Right cardiac atrium (tissue), 5 donors: ENCODE measurements around the gene ACOXL. TPM values are rescaled to one million over a fixed set of nuclear protein-coding genes. Genes with fewer than 3 reads are reported as not detected.

Experiments
- ATAC-seq, 2 donors: fragments of 200-7000 bp; cut with Tn5 transposase; one replicate each; pipeline versions ENCODE4 v1.8.0 to v1.9.1; 2020; ENCODE audit warnings: moderate library complexity in 2 of 2, mild to moderate bottlenecking in 1 of 2
- DNase-seq, 3 donors: peaks; one replicate each; pipeline ENCODE4 v3.0.0-alpha.2; 2020
- H3K27ac ChIP-seq: one replicate; pipeline ENCODE4 v1.5.1; 2013; ENCODE audit warnings: mild to moderate bottlenecking, low read length, control low read depth, moderate library complexity
- H3K27me3 ChIP-seq: one replicate; pipeline ENCODE4 v1.6.1; 2013; ENCODE audit not compliant: control insufficient read depth, insufficient read depth
- H3K4me1 ChIP-seq: one replicate; pipeline ENCODE4 v1.6.1; 2013; ENCODE audit warnings: low read length; ENCODE audit not compliant: control insufficient read depth, insufficient read depth
- H3K4me3 ChIP-seq: one replicate; pipeline ENCODE4 v1.5.1; 2013; ENCODE audit warnings: low read length, control low read depth
- H3K9me3 ChIP-seq: one replicate; pipeline ENCODE4 v1.6.1; 2013; ENCODE audit warnings: low read length; ENCODE audit not compliant: control insufficient read depth
- WGBS: extraction: QIAGEN DNeasy Blood & Tissue Kit; methylation state at CpG from one replicate; pipeline ENCODE4 v1.1.7; 2013; 5-methylcytosine and 5-hydroxymethylcytosine counted together
- intact Hi-C, 4 donors: fragments of 100-400 bp; cut with DNase I; formaldehyde crosslinking; loops; one replicate each; pipeline versions ENCODE4 v1.11.0 to v1.14.0; 2022 to 2023
- polyA plus RNA-seq: library from polyadenylated mRNA; stranded (reverse); fragments of 200-250 nt; gene quantifications from one replicate; pipeline ENCODE4 v1.2.3, GENCODE V29; 2013
- total RNA-seq, 4 donors: library from RNA; stranded (reverse); fragmentation: NEBNext Ultra II Directional; extraction: Animal tissue kit (Norgen Biotek cat#: 25700); gene quantifications; one replicate each; pipeline ENCODE4 v1.2.1, GENCODE V29; 2021
- donor health status: healthy with polysubstance abuse.
- donor health status: DM: no; HTN: yes; CAD: no.
- donor health status: DM: no; HTN: no; CAD: no.
- donor health status: DM: no; HTN: yes; CAD: no; lungs with severe emphysema.
- donor health status: DM: yes; HTN: yes; CAD: no.

ACOXL gene
- total and polyA plus RNA-seq, 5 donors, result 0.02 TPM; not detected in 4

- Histone ChIP-seq H3K27ac (no peak overlapping the region), H3K4me1 (no peaks in the 10 kb centered on the region), H3K9me3 (no peaks in the 10 kb centered on the region), H3K4me3 (no peak overlapping the region), H3K27me3 (no peaks in the 10 kb centered on the region)
- WGBS, result 100% methylated on average over 1 of the region's 1 CpG
- no peak for ATAC-seq
- no peak for DNase-seq
- intact Hi-C loops, result no loop called here
Observed at GRCh38 chr2:110815938-110816337, 83.6 kb downstream of the ACOXL start.

GRCh38 chr2:110816404-110817365 lies 84.3 kb downstream of the ACOXL start:
- no peaks in the 10 kb centered on the region for H3K4me1 ChIP-seq
- DNase-seq (no peak), ATAC-seq (no peak)
- intact Hi-C loops, result no loop called here
- no peaks in the 10 kb centered on the region for H3K9me3 ChIP-seq
- no peak overlapping the region for H3K27ac ChIP-seq
- no peak overlapping the region for H3K4me3 ChIP-seq
- 75% methylated on average over 12 of the region's 12 CpGs for WGBS
- no peaks in the 10 kb centered on the region for H3K27me3 ChIP-seq

- no peak overlapping the region for H3K4me3 ChIP-seq
- H3K27ac ChIP-seq, result no peak overlapping the region
- no peaks in the 10 kb centered on the region for H3K4me1 ChIP-seq
- no peak for ATAC-seq
- no peak for DNase-seq
- H3K9me3 ChIP-seq, result no peaks in the 10 kb centered on the region
- H3K27me3 ChIP-seq, result no peaks in the 10 kb centered on the region
- intact Hi-C loops, result no loop called here
- 79% methylated on average over 8 of the region's 8 CpGs for WGBS
Observed at GRCh38 chr2:110818767-110819481, 86.6 kb downstream of the ACOXL start.

- H3K27me3 ChIP-seq, result no peaks in the 10 kb centered on the region
- no peaks in the 10 kb centered on the region for H3K9me3 ChIP-seq
- H3K4me3 ChIP-seq, result no peak overlapping the region
- intact Hi-C loops, result loop anchor here in 1 of 4 donors (10.0 kb wide), 1 partner anchor 285 kb away; no protein-coding TSS in a partner anchor
- no peak overlapping the region for H3K27ac ChIP-seq
- DNase-seq (no peak), ATAC-seq (no peak)
- 77% methylated on average over 3 of the region's 3 CpGs for WGBS
- no peaks in the 10 kb centered on the region for H3K4me1 ChIP-seq
Observed at GRCh38 chr2:110819711-110820110, 87.3 kb downstream of the ACOXL start.

GRCh38 chr2:110820128-110820527 lies 87.8 kb downstream of the ACOXL start:
- no peaks in the 10 kb centered on the region for H3K4me1 ChIP-seq
- intact Hi-C loops, result loop anchor here in 1 of 4 donors (10.0 kb wide), 1 partner anchor 285 kb away; no protein-coding TSS in a partner anchor
- H3K27me3 ChIP-seq, result no peaks in the 10 kb centered on the region
- DNase-seq (no peak), ATAC-seq (no peak)
- no peaks in the 10 kb centered on the region for H3K9me3 ChIP-seq
- H3K4me3 ChIP-seq, result no peak overlapping the region
- H3K27ac ChIP-seq, result no peak overlapping the region
- WGBS, result 53% methylated on average over 2 of the region's 2 CpGs

- H3K4me1 ChIP-seq, result no peaks in the 10 kb centered on the region
- no peak overlapping the region for H3K27ac ChIP-seq
- no peaks in the 10 kb centered on the region for H3K9me3 ChIP-seq
- H3K4me3 ChIP-seq, result no peak overlapping the region
- 88% methylated on average over 3 of the region's 3 CpGs for WGBS
- no peaks in the 10 kb centered on the region for H3K27me3 ChIP-seq
- ATAC-seq, result no peak
- DNase-seq, result no peak
- intact Hi-C loops, result loop anchor here in 1 of 4 donors (10.0 kb wide), 1 partner anchor 282 kb away; no protein-coding TSS in a partner anchor
Observed at GRCh38 chr2:110823165-110823564, 90.8 kb downstream of the ACOXL start.

GRCh38 chr2:110827511-110827910 lies 95.1 kb downstream of the ACOXL start:
- Histone ChIP-seq H3K4me3 (no peak overlapping the region), H3K27me3 (no peaks in the 10 kb centered on the region), H3K4me1 (no peaks in the 10 kb centered on the region), H3K9me3 (no peaks in the 10 kb centered on the region), H3K27ac (no peak overlapping the region)
- DNase-seq (no peak), ATAC-seq (no peak)
- intact Hi-C loops, result loop anchor here in 1 of 4 donors (10.0 kb wide), 1 partner anchor 277 kb away; no protein-coding TSS in a partner anchor

- no peaks in the 10 kb centered on the region for H3K27me3 ChIP-seq
- WGBS, result 68% methylated on average over 6 of the region's 6 CpGs
- H3K4me1 ChIP-seq, result no peaks in the 10 kb centered on the region
- no peak overlapping the region for H3K27ac ChIP-seq
- intact Hi-C loops, result loop anchor here in 1 of 4 donors (10.0 kb wide), 1 partner anchor 276 kb away; no protein-coding TSS in a partner anchor
- no peaks in the 10 kb centered on the region for H3K9me3 ChIP-seq
- no peak overlapping the region for H3K4me3 ChIP-seq
- DNase-seq (no peak), ATAC-seq (no peak)
Observed at GRCh38 chr2:110828330-110828729, 96.0 kb downstream of the ACOXL start.

- ATAC-seq, result no peak
- 87% methylated on average over 6 of the region's 6 CpGs for WGBS
- Histone ChIP-seq H3K4me1 (no peaks in the 10 kb centered on the region), H3K4me3 (no peak overlapping the region), H3K27ac (no peak overlapping the region), H3K9me3 (no peaks in the 10 kb centered on the region), H3K27me3 (no peaks in the 10 kb centered on the region)
- intact Hi-C loops, result loop anchor here in 1 of 4 donors (10.0 kb wide), 1 partner anchor 275 kb away; no protein-coding TSS in a partner anchor
- DNase-seq, result no peak
Observed at GRCh38 chr2:110829413-110830146, 97.2 kb downstream of the ACOXL start.

- ATAC-seq, result no peak
- Histone ChIP-seq H3K4me1 (no peaks in the 10 kb centered on the region), H3K9me3 (no peaks in the 10 kb centered on the region), H3K27me3 (no peaks in the 10 kb centered on the region), H3K27ac (no peak overlapping the region), H3K4me3 (no peak overlapping the region)
- 91% methylated on average over 1 of the region's 1 CpG for WGBS
- intact Hi-C loops, result no loop called here
- DNase-seq, result no peak
Observed at GRCh38 chr2:110832740-110833139, 100.4 kb downstream of the ACOXL start.
